ENCODE data around the gene CEP128.

CEP128 gene

DNA sequence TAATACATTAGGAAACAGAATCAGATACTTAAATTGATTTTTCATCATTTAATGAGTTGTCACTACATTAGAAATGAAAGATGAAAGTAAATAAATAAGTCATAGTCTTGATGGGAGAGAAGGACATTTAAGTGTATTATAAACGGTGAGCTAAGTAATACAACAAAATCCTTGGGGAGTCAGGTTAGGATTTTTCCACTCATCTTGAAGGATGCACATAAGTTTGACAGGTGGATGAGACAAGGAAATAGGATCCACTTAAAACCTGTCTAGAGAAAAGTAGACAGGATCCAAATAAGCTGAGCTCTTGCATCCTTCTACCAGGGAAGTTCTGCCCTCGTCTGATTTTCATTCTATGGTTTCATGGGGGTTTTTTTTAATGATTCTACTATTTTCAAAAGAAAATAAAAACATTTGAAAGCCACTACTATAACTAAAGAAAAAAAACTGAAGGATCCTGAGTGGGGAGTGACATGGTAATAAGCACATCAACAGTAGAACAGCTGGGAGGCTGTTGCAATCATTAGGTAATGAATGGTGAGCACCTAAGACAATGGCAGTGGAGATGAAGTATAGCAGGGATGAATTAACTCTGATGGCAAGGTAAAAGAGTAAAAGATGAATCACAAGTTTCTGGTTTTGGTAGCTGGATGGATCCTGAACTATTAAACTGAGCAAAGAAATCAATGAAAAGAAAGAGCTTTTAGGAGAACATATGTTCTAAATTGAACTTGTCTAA, 17.0 kb downstream of the CEP128 start:
- POLR2A ChIA-PET: interaction anchor here (0.7 to 1.3 kb wide), 2 partner anchors 17 to 103 kb away, joined by 6 to 7 read pairs; partner anchors contain the start of gene CEP128
- Histone ChIP-seq H3K4me1 (ENCODE audit: control insufficient read depth, insufficient read depth, low read length) (peaks cover 2% of the 10 kb centered on the region; the same call in 1 of the 2 replicates), H3K4me3 (ENCODE audit: low read depth, low read length) (no peak overlapping the region), H3K27ac (ENCODE audit: extremely low read depth, low read depth, low read length) (no peak overlapping the region), H3K36me3 (ENCODE audit: control insufficient read depth in 2 of 2, insufficient read depth in 1 of 2, low read length in 2 of 2) (no peaks in the 10 kb centered on the region; a peak in 1 of 3 replicates), H3K9me3 (ENCODE audit: control insufficient read depth, insufficient read depth, low read depth, low read length) (no peaks in the 10 kb centered on the region)
- CTCF ChIA-PET: interaction anchor here (0.6 kb wide), 1 partner anchor 542 kb away, joined by 3 read pairs; no protein-coding TSS in a partner anchor
- TF ChIP-seq KLF9 (tag by site-specific recombination; IDR thresholded peaks at IDR 0.05; ENCODE audit: low read depth): no peak
- no peak for TF ChIP-seq ZNF211 (tag by site-specific recombination; IDR thresholded peaks at IDR 0.05; ENCODE audit: low read depth)

DNA sequence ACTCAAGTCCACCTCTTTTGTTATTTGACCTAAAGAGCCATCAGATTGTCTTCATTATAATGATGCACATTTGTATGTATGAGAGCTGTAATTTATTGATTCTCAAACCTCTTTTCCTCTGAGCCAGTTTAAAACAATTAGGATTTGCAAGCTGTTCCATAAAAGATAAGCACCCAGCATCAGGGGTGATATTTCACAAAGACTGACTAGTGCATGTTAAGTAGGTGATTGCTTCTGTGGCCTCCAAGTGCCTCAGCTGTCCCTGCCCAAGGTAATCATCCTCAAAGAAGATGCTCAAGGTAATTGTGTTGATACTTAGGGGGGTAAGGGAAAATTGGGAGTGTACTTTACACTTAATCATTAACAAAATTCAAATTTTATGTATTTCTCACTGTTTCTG, 18.2 kb downstream of the CEP128 start:
- TF ChIP-seq, protein P1, sequence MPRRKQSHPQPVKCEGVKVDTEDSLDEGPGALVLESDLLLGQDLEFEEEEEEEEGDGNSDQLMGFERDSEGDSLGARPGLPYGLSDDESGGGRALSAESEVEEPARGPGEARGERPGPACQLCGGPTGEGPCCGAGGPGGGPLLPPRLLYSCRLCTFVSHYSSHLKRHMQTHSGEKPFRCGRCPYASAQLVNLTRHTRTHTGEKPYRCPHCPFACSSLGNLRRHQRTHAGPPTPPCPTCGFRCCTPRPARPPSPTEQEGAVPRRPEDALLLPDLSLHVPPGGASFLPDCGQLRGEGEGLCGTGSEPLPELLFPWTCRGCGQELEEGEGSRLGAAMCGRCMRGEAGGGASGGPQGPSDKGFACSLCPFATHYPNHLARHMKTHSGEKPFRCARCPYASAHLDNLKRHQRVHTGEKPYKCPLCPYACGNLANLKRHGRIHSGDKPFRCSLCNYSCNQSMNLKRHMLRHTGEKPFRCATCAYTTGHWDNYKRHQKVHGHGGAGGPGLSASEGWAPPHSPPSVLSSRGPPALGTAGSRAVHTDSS (tag by site-specific recombination; IDR thresholded peaks at IDR 0.05): no peak
- no peak for TF ChIP-seq ZNF544 (tag by site-specific recombination; IDR thresholded peaks at IDR 0.05)
- no peak for TF ChIP-seq ZNF670 (tag by site-specific recombination; IDR thresholded peaks at IDR 0.05; ENCODE audit: low read depth)
- TF ChIP-seq ZNF335 (tag by site-specific recombination; conservative IDR thresholded peaks at IDR 0.05): no peak
- TF ChIP-seq ZNF560 (tag by site-specific recombination; IDR thresholded peaks at IDR 0.05; ENCODE audit: borderline replicate concordance): no peak
- TF ChIP-seq WT1 (tag by site-specific recombination; IDR thresholded peaks at IDR 0.05): no peak
- no peak for TF ChIP-seq ZNF791 (tag by site-specific recombination; IDR thresholded peaks at IDR 0.05)
- no peak for TF ChIP-seq ZIC2 (tag by site-specific recombination; IDR thresholded peaks at IDR 0.05)
- TF ChIP-seq ZFHX2 (tag by site-specific recombination; conservative IDR thresholded peaks at IDR 0.05): no peak
- TF ChIP-seq ZNF629 (tag by site-specific recombination; IDR thresholded peaks at IDR 0.05): no peak
- TF ChIP-seq SETDB1 (IDR thresholded peaks at IDR 0.05; ENCODE audit: insufficient read length, low read length): no peak
- TF ChIP-seq ZNF350 (tag by site-specific recombination; IDR thresholded peaks at IDR 0.05): no peak
- TF ChIP-seq, protein P2, sequence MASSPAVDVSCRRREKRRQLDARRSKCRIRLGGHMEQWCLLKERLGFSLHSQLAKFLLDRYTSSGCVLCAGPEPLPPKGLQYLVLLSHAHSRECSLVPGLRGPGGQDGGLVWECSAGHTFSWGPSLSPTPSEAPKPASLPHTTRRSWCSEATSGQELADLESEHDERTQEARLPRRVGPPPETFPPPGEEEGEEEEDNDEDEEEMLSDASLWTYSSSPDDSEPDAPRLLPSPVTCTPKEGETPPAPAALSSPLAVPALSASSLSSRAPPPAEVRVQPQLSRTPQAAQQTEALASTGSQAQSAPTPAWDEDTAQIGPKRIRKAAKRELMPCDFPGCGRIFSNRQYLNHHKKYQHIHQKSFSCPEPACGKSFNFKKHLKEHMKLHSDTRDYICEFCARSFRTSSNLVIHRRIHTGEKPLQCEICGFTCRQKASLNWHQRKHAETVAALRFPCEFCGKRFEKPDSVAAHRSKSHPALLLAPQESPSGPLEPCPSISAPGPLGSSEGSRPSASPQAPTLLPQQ (tag by site-specific recombination; IDR thresholded peaks at IDR 0.05): no peak
- TF ChIP-seq, protein P3, sequence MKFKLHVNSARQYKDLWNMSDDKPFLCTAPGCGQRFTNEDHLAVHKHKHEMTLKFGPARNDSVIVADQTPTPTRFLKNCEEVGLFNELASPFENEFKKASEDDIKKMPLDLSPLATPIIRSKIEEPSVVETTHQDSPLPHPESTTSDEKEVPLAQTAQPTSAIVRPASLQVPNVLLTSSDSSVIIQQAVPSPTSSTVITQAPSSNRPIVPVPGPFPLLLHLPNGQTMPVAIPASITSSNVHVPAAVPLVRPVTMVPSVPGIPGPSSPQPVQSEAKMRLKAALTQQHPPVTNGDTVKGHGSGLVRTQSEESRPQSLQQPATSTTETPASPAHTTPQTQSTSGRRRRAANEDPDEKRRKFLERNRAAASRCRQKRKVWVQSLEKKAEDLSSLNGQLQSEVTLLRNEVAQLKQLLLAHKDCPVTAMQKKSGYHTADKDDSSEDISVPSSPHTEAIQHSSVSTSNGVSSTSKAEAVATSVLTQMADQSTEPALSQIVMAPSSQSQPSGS (tag by site-specific recombination; IDR thresholded peaks at IDR 0.05; ENCODE audit: low read depth): no peak
- TF ChIP-seq ZNF24 (tag by site-specific recombination; IDR thresholded peaks at IDR 0.05): no peak
- TF ChIP-seq, protein P4, sequence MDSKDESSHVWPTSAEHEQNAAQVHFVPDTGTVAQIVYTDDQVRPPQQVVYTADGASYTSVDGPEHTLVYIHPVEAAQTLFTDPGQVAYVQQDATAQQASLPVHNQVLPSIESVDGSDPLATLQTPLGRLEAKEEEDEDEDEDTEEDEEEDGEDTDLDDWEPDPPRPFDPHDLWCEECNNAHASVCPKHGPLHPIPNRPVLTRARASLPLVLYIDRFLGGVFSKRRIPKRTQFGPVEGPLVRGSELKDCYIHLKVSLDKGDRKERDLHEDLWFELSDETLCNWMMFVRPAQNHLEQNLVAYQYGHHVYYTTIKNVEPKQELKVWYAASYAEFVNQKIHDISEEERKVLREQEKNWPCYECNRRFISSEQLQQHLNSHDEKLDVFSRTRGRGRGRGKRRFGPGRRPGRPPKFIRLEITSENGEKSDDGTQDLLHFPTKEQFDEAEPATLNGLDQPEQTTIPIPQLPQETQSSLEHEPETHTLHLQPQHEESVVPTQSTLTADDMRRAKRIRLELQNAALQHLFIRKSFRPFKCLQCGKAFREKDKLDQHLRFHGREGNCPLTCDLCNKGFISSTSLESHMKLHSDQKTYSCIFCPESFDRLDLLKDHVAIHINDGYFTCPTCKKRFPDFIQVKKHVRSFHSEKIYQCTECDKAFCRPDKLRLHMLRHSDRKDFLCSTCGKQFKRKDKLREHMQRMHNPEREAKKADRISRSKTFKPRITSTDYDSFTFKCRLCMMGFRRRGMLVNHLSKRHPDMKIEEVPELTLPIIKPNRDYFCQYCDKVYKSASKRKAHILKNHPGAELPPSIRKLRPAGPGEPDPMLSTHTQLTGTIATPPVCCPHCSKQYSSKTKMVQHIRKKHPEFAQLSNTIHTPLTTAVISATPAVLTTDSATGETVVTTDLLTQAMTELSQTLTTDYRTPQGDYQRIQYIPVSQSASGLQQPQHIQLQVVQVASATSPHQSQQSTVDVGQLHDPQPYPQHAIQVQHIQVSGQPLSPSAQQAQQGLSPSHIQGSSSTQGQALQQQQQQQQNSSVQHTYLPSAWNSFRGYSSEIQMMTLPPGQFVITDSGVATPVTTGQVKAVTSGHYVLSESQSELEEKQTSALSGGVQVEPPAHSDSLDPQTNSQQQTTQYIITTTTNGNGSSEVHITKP (tag by site-specific recombination; IDR thresholded peaks at IDR 0.05): no peak
- no peak for TF ChIP-seq ZNF184 (tag by site-specific recombination; IDR thresholded peaks at IDR 0.05)
- TF ChIP-seq ZNF658 (tag by site-specific recombination; IDR thresholded peaks at IDR 0.05): no peak
- no peak for TF ChIP-seq KLF10 (tag by site-specific recombination; IDR thresholded peaks at IDR 0.05)
- TF ChIP-seq, protein P5, sequence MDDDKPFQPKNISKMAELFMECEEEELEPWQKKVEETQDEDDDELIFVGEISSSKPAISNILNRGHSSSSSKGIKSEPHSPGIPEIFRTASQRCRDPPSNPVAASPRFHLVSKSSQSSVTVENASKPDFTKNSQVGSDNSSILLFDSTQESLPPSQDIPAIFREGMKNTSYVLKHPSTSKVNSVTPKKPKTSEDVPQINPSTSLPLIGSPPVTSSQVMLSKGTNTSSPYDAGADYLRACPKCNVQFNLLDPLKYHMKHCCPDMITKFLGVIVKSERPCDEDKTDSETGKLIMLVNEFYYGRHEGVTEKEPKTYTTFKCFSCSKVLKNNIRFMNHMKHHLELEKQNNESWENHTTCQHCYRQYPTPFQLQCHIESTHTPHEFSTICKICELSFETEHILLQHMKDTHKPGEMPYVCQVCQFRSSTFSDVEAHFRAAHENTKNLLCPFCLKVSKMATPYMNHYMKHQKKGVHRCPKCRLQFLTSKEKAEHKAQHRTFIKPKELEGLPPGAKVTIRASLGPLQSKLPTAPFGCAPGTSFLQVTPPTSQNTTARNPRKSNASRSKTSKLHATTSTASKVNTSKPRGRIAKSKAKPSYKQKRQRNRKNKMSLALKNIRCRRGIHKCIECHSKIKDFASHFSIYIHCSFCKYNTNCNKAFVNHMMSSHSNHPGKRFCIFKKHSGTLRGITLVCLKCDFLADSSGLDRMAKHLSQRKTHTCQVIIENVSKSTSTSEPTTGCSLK (tag by site-specific recombination; IDR thresholded peaks at IDR 0.05): no peak
- CTCF ChIA-PET: no interaction called here
- Histone ChIP-seq H3K36me3 (ENCODE audit: control insufficient read depth in 2 of 2, insufficient read depth in 1 of 2, low read length in 2 of 2) (no peaks in the 10 kb centered on the region), H3K9me3 (ENCODE audit: control insufficient read depth, insufficient read depth, low read depth, low read length) (no peaks in the 10 kb centered on the region), H3K27ac (ENCODE audit: extremely low read depth, low read depth, low read length) (no peak overlapping the region), H3K4me3 (ENCODE audit: low read depth, low read length) (no peak overlapping the region), H3K4me1 (ENCODE audit: control insufficient read depth, insufficient read depth, low read length) (peaks cover 2% of the 10 kb centered on the region; the same call in 1 of the 2 replicates)
- POLR2A ChIA-PET: interaction anchor here (1.3 kb wide), 1 partner anchor 18 kb away, joined by 6 read pairs; the partner anchor contains the start of gene CEP128

Measured in HEK293 (cell line).